ENCODE measurements around the gene IL32.

Gene IL32

GRCh38 chr16:3094289-3095027, 29.0 kb downstream of the IL32 start:
- peak; percentile 19 for DNase-seq

- no peak for DNase-seq
Observed at GRCh38 chr16:3095869-3096268, 30.4 kb downstream of the IL32 start.

DNA sequence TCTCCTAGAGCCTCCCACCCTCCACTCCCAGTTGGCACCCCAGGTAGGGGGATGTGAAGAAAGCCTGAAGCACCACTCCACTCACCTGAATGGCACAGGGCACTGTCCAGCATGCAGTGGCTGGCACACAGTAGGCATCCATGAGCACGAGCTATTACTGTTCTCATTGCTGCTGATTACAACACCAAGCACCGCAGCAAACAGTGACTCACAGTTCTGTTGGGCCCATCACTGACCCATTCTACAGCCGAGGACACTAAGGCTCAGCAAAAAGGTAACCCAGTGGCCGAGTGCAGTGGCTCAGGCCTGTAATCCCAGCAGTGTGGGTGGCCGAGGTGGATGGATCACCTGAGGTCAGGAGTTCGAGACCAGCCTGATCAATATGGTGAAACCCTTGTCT, 30.9 kb downstream of the IL32 start:
- DNase-seq = no peak

DNA sequence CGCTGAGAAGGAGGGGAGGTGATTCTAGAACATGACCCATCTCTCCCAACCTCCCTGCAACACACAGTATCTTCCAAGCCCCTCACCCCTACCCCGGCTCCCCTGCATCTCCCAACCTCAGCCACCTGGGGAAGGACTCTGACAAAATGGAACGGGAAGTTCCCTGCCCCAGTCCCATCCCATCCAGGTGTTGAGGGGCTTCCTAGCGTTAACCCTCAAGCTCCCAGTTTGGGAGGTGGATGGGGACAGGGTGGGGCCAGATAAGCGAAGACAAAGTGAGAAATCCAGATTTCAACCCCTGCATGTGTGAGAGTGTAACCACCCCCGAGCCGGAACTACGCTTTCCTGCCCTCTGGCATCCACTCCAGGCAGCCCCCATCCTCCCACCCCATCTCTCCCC, 31.8 kb downstream of the IL32 start:
- no peak for DNase-seq

DNA sequence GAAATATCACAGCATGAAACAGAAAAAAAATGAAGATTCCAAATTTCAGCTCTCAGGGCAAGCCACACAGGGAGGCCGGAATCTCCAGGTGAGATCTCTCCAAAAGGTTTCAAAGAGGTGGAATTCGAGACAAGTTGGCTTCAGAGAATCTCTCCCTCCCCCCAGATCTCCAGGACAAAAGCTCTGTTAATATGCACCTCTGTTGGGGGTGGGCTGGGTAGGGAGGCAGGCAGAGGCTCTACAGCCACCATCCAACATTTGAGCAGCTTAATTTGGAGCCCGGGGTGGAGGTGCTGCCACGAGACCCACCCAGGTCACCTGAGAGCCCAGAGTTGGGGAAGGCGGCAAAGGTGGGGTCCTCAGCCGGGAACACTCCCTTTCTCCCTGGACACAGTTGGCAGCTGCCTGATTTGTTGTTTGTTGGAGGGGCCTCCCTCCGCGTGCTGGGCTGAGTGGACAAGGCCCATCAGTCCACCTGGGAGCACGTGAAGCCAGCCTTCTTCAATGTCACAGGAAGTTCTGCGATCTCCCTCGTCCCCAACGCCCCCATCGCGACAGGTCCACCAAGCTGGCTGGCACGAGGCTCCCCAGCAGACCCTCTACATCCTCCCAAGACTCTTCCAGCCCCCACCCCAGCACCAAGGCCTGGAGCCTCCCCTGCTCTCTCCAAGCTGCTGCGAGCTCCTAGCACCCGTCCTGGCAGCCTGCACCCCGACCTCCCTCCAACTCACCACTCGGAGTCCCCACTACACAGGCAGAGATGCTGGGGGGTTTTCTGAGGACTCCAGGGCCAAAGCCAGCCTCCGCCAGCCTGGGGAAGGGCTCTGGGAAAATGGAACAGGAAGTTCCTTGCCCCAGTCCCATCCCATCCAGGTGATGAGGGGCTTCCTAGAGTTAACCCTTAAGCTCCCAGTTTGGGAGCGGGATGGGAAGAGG, 33.3 kb downstream of the IL32 start, which contains the start of gene ZSCAN10:
Gene ZSCAN10, minus strand, starts transcription at position 836 of the 936 bp plus-strand sequence. CDS start 6,357 bp downstream, outside the sequence.
- no peak for DNase-seq

DNA sequence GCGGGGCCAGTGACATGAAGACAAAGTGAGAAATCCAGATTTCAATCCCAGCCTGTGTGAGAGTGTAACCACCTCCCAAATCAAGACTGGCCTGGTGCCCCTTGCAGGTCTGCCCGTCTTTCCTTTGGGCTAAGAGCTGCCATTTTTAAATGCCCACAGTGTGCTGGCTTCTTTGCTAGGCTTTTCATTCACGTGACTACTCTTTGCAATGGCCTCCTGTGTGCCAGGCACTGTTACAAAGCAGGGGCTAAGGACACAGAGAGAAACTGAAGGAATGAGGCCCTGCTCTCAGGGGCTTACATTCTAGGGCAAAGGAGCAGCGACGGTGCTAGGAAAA, 33.9 kb downstream of the IL32 start:
- no peak for DNase-seq

- peak; percentile 31 for DNase-seq
Observed at GRCh38 chr16:3099732-3100499, 34.5 kb downstream of the IL32 start.

GRCh38 chr16:3101018-3101840, 35.8 kb downstream of the IL32 start:
- no peak for DNase-seq

DNA sequence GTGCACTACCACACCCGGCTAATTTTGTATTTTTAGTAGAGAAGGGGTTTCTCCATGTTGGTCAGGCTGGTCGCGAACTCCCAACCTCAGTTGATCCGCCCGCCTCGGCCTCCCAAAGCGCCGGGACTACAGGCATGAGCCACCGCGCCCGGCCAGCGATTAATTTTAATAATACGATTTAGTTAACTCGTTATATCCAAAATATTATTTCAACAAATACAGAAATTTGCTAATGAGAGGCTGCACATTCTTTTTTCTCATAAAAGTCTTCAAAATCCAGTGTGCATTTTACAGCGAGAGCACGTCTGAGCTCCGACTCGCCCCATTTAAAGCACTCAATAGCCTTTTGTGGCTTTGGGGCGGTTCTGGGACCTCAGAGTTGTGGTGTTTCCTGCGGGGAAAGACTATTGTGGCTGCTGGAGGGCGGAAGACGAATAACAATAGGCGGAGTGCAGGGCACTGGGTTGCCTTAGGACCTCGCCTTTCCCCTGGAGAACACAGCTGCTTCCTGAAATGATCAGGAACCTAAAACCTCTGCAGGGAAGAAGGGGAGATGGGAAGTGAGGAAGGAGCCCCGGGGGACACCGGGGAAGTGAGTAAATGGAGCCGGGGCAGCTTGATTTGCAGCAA, 36.5 kb downstream of the IL32 start:
- DNase-seq = no peak

GRCh38 chr16:3106205-3106928, 40.9 kb downstream of the IL32 start:
- peak; percentile 61 for DNase-seq

DNA sequence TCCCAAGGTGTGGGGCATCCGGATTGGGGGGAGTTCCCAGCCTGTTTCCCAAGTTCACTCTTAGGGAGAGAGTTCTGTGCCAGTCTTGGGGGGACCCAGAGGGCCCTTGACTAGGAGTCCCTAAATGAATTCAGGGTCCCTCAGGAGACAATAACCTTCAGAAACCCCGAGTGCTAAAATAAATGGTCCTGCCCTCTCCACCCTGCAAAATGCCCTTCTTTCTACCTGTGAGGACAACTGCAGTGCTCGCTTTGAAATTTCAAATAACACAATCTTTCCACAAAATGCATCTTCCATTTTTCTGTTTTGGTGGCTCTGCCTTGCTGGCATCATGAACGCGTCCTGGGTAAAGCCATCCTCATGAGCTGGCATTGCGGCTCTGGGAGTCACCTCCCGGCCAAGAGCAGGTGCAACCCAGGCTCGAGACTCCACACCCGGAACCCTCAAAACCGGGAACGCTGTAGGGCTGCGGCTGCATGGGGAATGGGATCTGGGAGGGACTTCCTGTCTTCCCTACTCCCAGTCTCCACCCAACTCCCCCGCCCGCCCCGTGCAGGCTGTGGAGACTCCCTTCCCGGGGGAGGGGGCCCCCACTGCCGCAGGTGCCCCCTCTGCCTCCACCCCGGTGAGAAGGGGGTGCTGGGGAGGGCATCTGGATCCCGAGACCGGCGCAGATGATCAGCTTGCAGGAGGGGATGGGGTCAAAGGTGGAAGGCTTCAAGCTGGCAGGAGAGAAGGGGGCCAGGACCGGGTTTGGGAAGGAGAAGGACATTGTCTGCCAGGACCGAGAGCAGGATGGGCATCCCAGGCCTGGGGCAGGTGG, 46.8 kb downstream of the IL32 start, which contains the start of gene ZNF205:
Gene ZNF205, plus strand, starts transcription at position 529 of the 823 bp plus-strand sequence. CDS start 845 bp downstream, outside the sequence.
- DNase-seq = peak; percentile 63

- no peak for DNase-seq
Observed at GRCh38 chr16:3112881-3113574, 47.6 kb downstream of the IL32 start.

DNA sequence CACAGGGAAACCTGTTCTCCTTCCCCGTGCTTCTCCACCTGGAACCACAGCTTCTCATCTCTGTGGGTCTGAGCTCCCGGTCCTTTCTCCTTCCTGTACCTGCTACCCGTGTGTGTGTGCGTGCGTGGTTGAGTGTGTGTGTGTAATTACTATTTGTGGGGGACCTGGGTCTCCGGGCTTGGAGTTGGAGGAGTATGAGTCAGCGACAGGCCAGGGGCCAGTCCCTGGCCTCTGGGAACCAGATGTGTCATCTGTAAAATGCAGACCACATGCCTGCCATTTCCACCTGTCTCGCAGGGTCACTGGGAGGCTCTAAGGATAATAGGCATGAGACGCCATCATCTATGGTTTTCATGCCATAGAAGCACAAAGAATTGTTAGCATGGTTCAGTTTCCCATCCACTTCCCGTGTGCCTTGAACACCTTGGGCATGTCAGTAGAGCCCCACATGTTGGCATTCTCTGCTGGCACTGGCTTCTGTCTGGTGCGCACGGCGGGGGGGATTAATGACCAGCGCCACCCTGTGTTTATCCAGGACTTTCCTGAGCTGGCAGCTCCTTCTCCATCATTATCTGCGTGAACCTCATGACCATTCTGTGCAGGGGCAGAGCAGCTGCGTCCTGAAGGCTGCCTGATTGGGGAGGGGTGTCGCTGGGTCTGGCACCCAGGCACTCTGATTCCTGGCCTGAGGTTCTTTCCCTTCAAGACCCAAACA, 48.5 kb downstream of the IL32 start:
- DNase-seq = no peak

- no peak for DNase-seq
Observed at GRCh38 chr16:3115003-3115402, 49.6 kb downstream of the IL32 start.

GRCh38 chr16:3115561-3115960, 50.1 kb downstream of the IL32 start:
- no peak for DNase-seq

GRCh38 chr16:3118204-3118790, 52.9 kb downstream of the IL32 start:
- DNase-seq = no peak

DNA sequence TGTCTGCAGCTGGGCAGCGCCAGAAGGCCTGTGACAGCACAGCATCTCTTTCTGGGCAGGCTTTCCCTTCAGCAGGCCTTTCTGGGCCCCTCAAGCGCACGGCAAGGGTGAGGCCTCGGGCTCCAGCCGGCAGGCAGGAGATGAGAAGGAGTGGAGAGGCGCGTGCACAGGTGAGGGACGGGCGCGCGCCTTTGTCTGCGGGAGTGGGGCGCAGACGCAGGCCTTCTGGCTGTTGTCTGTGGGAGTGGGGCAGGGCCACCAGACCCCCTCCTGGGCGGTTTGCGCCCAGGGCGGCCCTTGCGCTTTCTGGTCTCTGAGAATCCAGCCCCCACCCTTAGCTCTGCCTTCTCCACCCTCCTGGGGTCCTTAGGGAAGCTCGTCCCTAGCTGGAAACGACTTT, 53.4 kb downstream of the IL32 start:
- DNase-seq = no peak
